Endothelial cell of umbilical vein (primary cell): ENCODE data around the gene LENEP. TPM values are rescaled to one million over a fixed set of nuclear protein-coding genes. Genes with fewer than 3 reads are reported as not detected.
A peak's percentile ranks its signal among the peaks of the same experiment; 100 is the strongest.

ENCODE experiments used
- BruUV-seq: library from RNA; stranded (reverse); fragments of 400-500 nt; replicated peaks from 2 replicates; lab custom pipeline; 2021; lab: Mats Ljungman, UMichigan
- CTCF ChIA-PET: fragments of 300-600, 350-600 bp; sonication (Branson Sonifier 250); formaldehyde crosslinking; loops from one replicate; lab custom pipeline; 2021; ENCODE audit warnings: antibody characterized with exemption, inconsistent platforms; lab: Charles Lee
- POLR2A ChIA-PET: fragments of 300-600, 350-600 bp; sonication (Branson Sonifier 250); formaldehyde crosslinking; loops from one replicate; lab custom pipeline; 2021; ENCODE audit warnings: antibody characterized with exemption, inconsistent platforms; lab: Charles Lee
- DNase-seq: peaks from one replicate; pipeline ENCODE4 v3.0.0-alpha.2; 2011; ENCODE audit warnings: low read depth, low spot score
- FAIRE-seq: peaks from 2 replicates; lab custom pipeline; 2011; peaks lifted over from hg19 to GRCh38; lab: Jason Lieb, UNC
- H2AFZ ChIP-seq: 2 replicates; pipeline ENCODE4 v1.6.0; 2012; ENCODE audit warnings: low read depth, low read length, control low read depth, inconsistent platforms
- H3K27ac ChIP-seq: 2 replicates; pipeline ENCODE4 v1.5.1; 2011; ENCODE audit warnings: low read depth, mild to moderate bottlenecking, control low read depth, low read length, moderate library complexity; ENCODE audit not compliant: insufficient read depth
- H3K27me3 ChIP-seq, 2 experiments: 2 replicates each; pipeline versions ENCODE4 v1.6.0 to v1.6.1; 2011; ENCODE audit warnings: low read length in 2 of 2, mixed read lengths in 1 of 2; ENCODE audit not compliant: control insufficient read depth in 2 of 2, insufficient read depth in 2 of 2
- H3K36me3 ChIP-seq, 2 experiments: 2 replicates in 1 of 2; 3 replicates in 1 of 2; pipeline ENCODE4 v1.5.1; 2011; ENCODE audit warnings: low read length in 2 of 2, mild to moderate bottlenecking in 1 of 2, moderate library complexity in 1 of 2; ENCODE audit not compliant: control insufficient read depth in 2 of 2, insufficient read depth in 2 of 2; ENCODE audit errors: extremely low read depth in 1 of 2
- H3K4me1 ChIP-seq: 3 replicates; pipeline ENCODE4 v1.5.1; 2011; ENCODE audit warnings: mild to moderate bottlenecking, low read length; ENCODE audit not compliant: control insufficient read depth, insufficient read depth; ENCODE audit errors: extremely low read depth
- H3K4me2 ChIP-seq: 2 replicates; pipeline ENCODE4 v1.6.1; 2011; ENCODE audit warnings: low read length, control low read depth, mixed read lengths; ENCODE audit not compliant: insufficient read depth
- H3K4me3 ChIP-seq, 3 experiments: fragments of 200-600 bp in 1 of 3; sonication (generic), shearing (Covaris generic) in 1 of 3; replicated peaks in 1 of 3; 2 replicates each; pipeline ENCODE4 v1.5.1; 2011 to 2016; ENCODE audit warnings: control low read depth in 3 of 3, low read length in 3 of 3, mild to moderate bottlenecking in 2 of 3, inconsistent platforms in 1 of 3, low read depth in 1 of 3, moderate library complexity in 1 of 3; ENCODE audit not compliant: insufficient read depth in 1 of 3
- H3K79me2 ChIP-seq: 2 replicates; pipeline ENCODE4 v1.6.0; 2012; ENCODE audit warnings: low read length, inconsistent platforms; ENCODE audit not compliant: control insufficient read depth, insufficient read depth
- H3K9ac ChIP-seq: replicated peaks from 2 replicates; pipeline ENCODE3; 2011; ENCODE audit warnings: low read length, control low read depth; ENCODE audit not compliant: insufficient read depth; ENCODE audit errors: extremely low read depth
- H3K9me1 ChIP-seq: replicated peaks from 3 replicates; pipeline ENCODE4 v1.6.0; 2011; ENCODE audit warnings: mild to moderate bottlenecking, low read length; ENCODE audit not compliant: control insufficient read depth, insufficient read depth; ENCODE audit errors: extremely low read depth
- H3K9me3 ChIP-seq: replicated peaks from 2 replicates; pipeline ENCODE4 v1.5.1; 2012; ENCODE audit warnings: low read length, inconsistent platforms; ENCODE audit not compliant: control insufficient read depth, insufficient read depth
- H4K20me1 ChIP-seq: replicated peaks from 2 replicates; pipeline ENCODE3; 2011; ENCODE audit warnings: mild to moderate bottlenecking, low read length; ENCODE audit not compliant: control insufficient read depth, insufficient read depth; ENCODE audit errors: extremely low read depth
- EZH2 ChIP-seq: IDR thresholded peaks from 2 replicates; pipeline ENCODE4 v1.6.1; 2012; ENCODE audit warnings: borderline replicate concordance, low read depth, mild to moderate bottlenecking, moderate library complexity, low read length, inconsistent platforms; ENCODE audit not compliant: severe bottlenecking
- FOS ChIP-seq: IDR thresholded peaks from 2 replicates; pipeline ENCODE4 v1.6.1; 2011; ENCODE audit warnings: mild to moderate bottlenecking, low read length, moderate library complexity, borderline replicate concordance; ENCODE audit not compliant: insufficient read depth
- GATA2 ChIP-seq: IDR thresholded peaks from 2 replicates; pipeline ENCODE4 v1.7.0; 2011; ENCODE audit warnings: low read depth, mild to moderate bottlenecking, moderate library complexity, mixed read lengths, low read length; ENCODE audit not compliant: insufficient read length, insufficient read depth
- JUN ChIP-seq: IDR thresholded peaks from 2 replicates; pipeline ENCODE4 v1.6.1; 2011; ENCODE audit warnings: borderline replicate concordance, low read depth; ENCODE audit not compliant: insufficient read length, insufficient read depth
- POLR2A ChIP-seq: IDR thresholded peaks from 2 replicates; pipeline ENCODE4 v1.6.1; 2012; ENCODE audit warnings: low read depth, mild to moderate bottlenecking, control low read depth, low read length
- POLR2AphosphoS5 ChIP-seq: IDR thresholded peaks from 2 replicates; pipeline ENCODE4 v1.6.1; 2012; ENCODE audit warnings: low read depth, mild to moderate bottlenecking, control low read depth, low read length, moderate library complexity; ENCODE audit not compliant: insufficient read depth
- dilution Hi-C: fragments of 300-500 bp; cut with MboI; formaldehyde crosslinking; loops from one replicate; pipeline ENCODE4 v1.15.0; 2019; ENCODE audit warnings: low sequenced_read_pairs; ENCODE audit not compliant: extremely low pct_ligation_motif_present
- intact Hi-C: fragments of 100-400 bp; cut with micrococcal nuclease; formaldehyde crosslinking; loops from one replicate; pipeline ENCODE4 v1.10.0; 2022
- polyA plus RNA-seq, 4 experiments: library from polyadenylated mRNA; depleted of rRNA in 3 of 4; stranded (reverse) in 3 of 4; unstranded in 1 of 4; fragments of >200 nt; gene quantifications; 2 replicates each; pipeline versions ENCODE4 v1.2.1 to v1.2.3, GENCODE V29; 2011 to 2012; ENCODE audit warnings: missing spikeins in 1 of 4
- total RNA-seq: library from RNA; stranded (reverse); gene quantifications from 2 replicates; pipeline ENCODE4 v1.2.3, GENCODE V29; 2021
- TF ChIP-seq, protein P1 (sequence below), 2 donors: IDR thresholded peaks; 1 replicate in 1 of 2; 2 replicates in 1 of 2; pipeline ENCODE4 v1.5.1; 2011; ENCODE audit warnings: low read length in 2 of 2, mild to moderate bottlenecking in 2 of 2, moderate library complexity in 2 of 2, control low read depth in 1 of 2, inconsistent platforms in 1 of 2, low read depth in 1 of 2; ENCODE audit not compliant: insufficient read depth in 1 of 2; ENCODE audit errors: extremely low read depth in 1 of 2
- TF ChIP-seq, protein P2 (sequence below): IDR thresholded peaks from 2 replicates; pipeline ENCODE4 v1.6.1; 2011; ENCODE audit not compliant: insufficient read depth, insufficient read length

LENEP gene
- total and polyA plus RNA-seq, 2 donors (not counting 3 experiments of a cell fraction or from before 2014, with no cell fraction given): 0.64 TPM; not detected in 1

DNA sequence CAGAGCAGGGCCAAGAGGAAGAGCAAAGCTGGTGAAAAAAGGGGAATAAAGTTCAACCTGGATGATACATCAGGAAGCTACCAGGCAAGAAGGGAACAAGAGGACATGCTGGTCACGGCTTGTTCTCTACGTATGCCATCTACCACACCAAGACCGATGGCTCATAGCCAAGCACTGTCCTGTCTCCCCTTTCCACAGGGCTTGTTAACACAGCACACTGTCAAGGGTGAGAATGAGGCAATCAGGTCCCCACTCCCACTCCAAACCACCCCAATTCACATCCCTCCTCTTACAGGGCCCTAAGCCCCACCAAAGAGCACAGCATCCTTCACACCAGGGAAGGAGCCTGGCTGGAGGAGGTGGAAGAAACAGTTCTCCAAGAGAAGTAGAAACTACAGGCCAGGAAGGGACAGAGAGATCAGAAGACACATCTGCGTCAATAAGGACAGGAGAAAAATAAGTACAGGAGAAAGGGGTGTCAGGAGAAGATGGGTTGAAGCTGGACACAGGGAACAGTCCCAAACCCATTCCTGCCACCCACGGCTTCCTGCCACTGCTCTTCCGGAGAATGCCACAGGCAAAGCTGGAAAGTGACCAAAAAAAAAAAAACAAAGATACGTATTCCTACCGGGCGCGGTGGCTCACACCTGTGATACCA is 21.9 kb upstream of the LENEP start:
- Histone ChIP-seq H3K9ac (peak overlapping the region; percentile 92), H4K20me1 (no peaks in the 10 kb centered on the region), H3K4me3 (peak overlapping the region in 1 of 3 experiments; percentile 33), H3K4me2 (peak overlapping the region; percentile 80), H3K27ac (peak overlapping the region; percentile 99), H3K9me1 (no peaks in the 10 kb centered on the region), H3K79me2 (peaks cover 57% of the 10 kb centered on the region), H3K4me1 (peaks cover 60% of the 10 kb centered on the region), H3K9me3 (no peaks in the 10 kb centered on the region), H3K36me3 (peaks cover 2 to 7% of the 10 kb centered on the region in 2 experiments), H3K27me3 (no peaks in the 10 kb centered on the region), H2AFZ (no peak overlapping the region)
- FAIRE-seq (no peak), DNase-seq (no peak)
- BruUV-seq: no TSS peak
- ChIA-PET POLR2A (interaction anchor here (1.0 to 2.7 kb wide), 5 partner anchors 11 to 46 kb away, joined by 3 to 24 read pairs (median 4); partner anchors contain the start of genes PBXIP1 and PYGO2), CTCF (interaction anchor here (0.8 to 8.5 kb wide), 15 partner anchors 10 to 120 kb away, joined by 3 to 81 read pairs (median 5); partner anchors contain the start of genes ADAM15, LENEP, PBXIP1 and PMVK)
- intact Hi-C loops: loop anchor here (5.0 to 10.0 kb wide), 2 partner anchors 156 to 487 kb away; partner anchors contain the start of gene EFNA1
- no peak for TF ChIP-seq POLR2AphosphoS5
- TF ChIP-seq POLR2A: peak; percentile 65
- dilution Hi-C loops: no loop called here

DNA sequence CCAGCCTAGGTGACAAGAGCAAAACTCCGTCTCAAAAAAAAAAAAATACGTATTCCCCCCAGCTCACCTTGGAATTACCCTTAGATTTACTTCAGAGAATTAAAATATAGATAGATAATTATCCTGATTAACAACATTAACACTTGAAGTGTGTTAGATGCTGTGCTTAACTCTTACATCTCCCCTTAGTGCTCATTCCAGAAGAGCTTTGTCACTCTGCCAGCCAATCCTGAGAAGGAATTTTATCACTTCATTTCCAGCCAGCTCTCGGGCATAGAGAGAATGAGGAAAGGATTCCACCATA is 21.2 kb upstream of the LENEP start:
- TF ChIP-seq GATA2 (no peak), JUN (no peak), POLR2A (no peak), EZH2 (no peak), FOS (no peak), POLR2AphosphoS5 (no peak)
- TF ChIP-seq, protein P1, sequence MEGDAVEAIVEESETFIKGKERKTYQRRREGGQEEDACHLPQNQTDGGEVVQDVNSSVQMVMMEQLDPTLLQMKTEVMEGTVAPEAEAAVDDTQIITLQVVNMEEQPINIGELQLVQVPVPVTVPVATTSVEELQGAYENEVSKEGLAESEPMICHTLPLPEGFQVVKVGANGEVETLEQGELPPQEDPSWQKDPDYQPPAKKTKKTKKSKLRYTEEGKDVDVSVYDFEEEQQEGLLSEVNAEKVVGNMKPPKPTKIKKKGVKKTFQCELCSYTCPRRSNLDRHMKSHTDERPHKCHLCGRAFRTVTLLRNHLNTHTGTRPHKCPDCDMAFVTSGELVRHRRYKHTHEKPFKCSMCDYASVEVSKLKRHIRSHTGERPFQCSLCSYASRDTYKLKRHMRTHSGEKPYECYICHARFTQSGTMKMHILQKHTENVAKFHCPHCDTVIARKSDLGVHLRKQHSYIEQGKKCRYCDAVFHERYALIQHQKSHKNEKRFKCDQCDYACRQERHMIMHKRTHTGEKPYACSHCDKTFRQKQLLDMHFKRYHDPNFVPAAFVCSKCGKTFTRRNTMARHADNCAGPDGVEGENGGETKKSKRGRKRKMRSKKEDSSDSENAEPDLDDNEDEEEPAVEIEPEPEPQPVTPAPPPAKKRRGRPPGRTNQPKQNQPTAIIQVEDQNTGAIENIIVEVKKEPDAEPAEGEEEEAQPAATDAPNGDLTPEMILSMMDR (IDR thresholded peaks at IDR 0.05; ENCODE audit: extremely low read depth in 1 of 2, insufficient read depth in 1 of 2, low read depth in 1 of 2, low read length in 2 of 2): no peak
- TF ChIP-seq, protein P2, sequence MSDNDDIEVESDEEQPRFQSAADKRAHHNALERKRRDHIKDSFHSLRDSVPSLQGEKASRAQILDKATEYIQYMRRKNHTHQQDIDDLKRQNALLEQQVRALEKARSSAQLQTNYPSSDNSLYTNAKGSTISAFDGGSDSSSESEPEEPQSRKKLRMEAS: no peak

More for the DNA sequence above, 21.2 kb upstream of the LENEP start:
- no peak overlapping the region for H2AFZ ChIP-seq
- H3K9me1 ChIP-seq: no peaks in the 10 kb centered on the region
- H3K4me3 ChIP-seq: peak overlapping the region in 2 of 3 experiments; percentile 5 to 31
- FAIRE-seq: no peak
- dilution Hi-C loops: no loop called here
- H3K79me2 ChIP-seq: peaks cover 57% of the 10 kb centered on the region
- no peaks in the 10 kb centered on the region for H3K27me3 ChIP-seq
- H3K27ac ChIP-seq: peak overlapping the region; percentile 99
- BruUV-seq: no TSS peak
- ChIA-PET POLR2A (interaction anchor here (1.2 to 2.7 kb wide), 4 partner anchors 11 to 29 kb away, joined by 3 to 24 read pairs (median 4); partner anchors contain the start of genes PBXIP1 and PYGO2), CTCF (interaction anchor here (1.0 to 8.5 kb wide), 11 partner anchors 11 to 119 kb away, joined by 3 to 81 read pairs (median 11); partner anchors contain the start of genes ADAM15, LENEP, PBXIP1 and PMVK)
- H3K4me1 ChIP-seq: peaks cover 57% of the 10 kb centered on the region
- peak overlapping the region; percentile 92 for H3K9ac ChIP-seq
- peak overlapping the region; percentile 80 for H3K4me2 ChIP-seq
- intact Hi-C loops: loop anchor here (2.0 to 10.0 kb wide), 3 partner anchors 17 to 487 kb away; partner anchors contain the start of gene EFNA1
- peaks cover 0 to 2% of the 10 kb centered on the region in 2 experiments for H3K36me3 ChIP-seq
- no peaks in the 10 kb centered on the region for H4K20me1 ChIP-seq
- no peak for DNase-seq
- H3K9me3 ChIP-seq: no peaks in the 10 kb centered on the region
